Spinal cord (tissue), 10 donors: ENCODE measurements around the gene MRTFA. TPM values are rescaled to one million over a fixed set of nuclear protein-coding genes. Genes with fewer than 3 reads are reported as not detected.
"Not testable (repeated sequence)": the region's sequence is repeated elsewhere in the genome, so short reads cannot be mapped to it uniquely, and the experiment has no call there.

Experiments used
- DNase-seq, 6 donors: peaks; one replicate each; pipeline versions ENCODE4 v3.0.0 to v3.0.0-alpha.2; 2013 to 2015; ENCODE audit warnings: low spot score in 6 of 6, low read depth in 4 of 6
- H3K27ac ChIP-seq: one replicate; pipeline ENCODE4 v1.5.1; 2013; ENCODE audit warnings: low read depth, low read length, control low read depth
- H3K27me3 ChIP-seq: one replicate; pipeline ENCODE4 v1.6.1; 2013; ENCODE audit warnings: low read length; ENCODE audit not compliant: control insufficient read depth, insufficient read depth
- H3K36me3 ChIP-seq: one replicate; pipeline ENCODE4 v1.6.1; 2013; ENCODE audit warnings: low read length; ENCODE audit not compliant: control insufficient read depth, insufficient read depth
- H3K4me1 ChIP-seq: one replicate; pipeline ENCODE4 v1.6.1; 2013; ENCODE audit warnings: low read length; ENCODE audit not compliant: control insufficient read depth, insufficient read depth
- H3K4me3 ChIP-seq: one replicate; pipeline ENCODE4 v1.5.1; 2013; ENCODE audit warnings: low read depth, low read length, control low read depth
- H3K9me3 ChIP-seq: one replicate; pipeline ENCODE4 v1.6.1; 2013; ENCODE audit warnings: low read length; ENCODE audit not compliant: control insufficient read depth, insufficient read depth
- WGBS: methylation state at CpG from one replicate; pipeline ENCODE4 v1.1.5; 2013; ENCODE audit warnings: missing lambda C conversion rate; ENCODE audit not compliant: insufficient coverage; 5-methylcytosine and 5-hydroxymethylcytosine counted together
- polyA plus RNA-seq, 2 donors: library from polyadenylated mRNA; unstranded; fragments of 120-200 nt; gene quantifications; one replicate each; pipeline ENCODE4 v1.2.1, GENCODE V29; 2013; ENCODE audit not compliant: insufficient read length in 2 of 2
- total RNA-seq, 2 donors: library from RNA; depleted of rRNA in 1 of 2; stranded (reverse); fragments of 120-200 nt in 1 of 2; fragments of >200 nt in 1 of 2; gene quantifications; one replicate each; pipeline versions ENCODE4 v1.2.3 to v1.2.4, GENCODE V29; 2013 to 2014
- donor health status: healthy.

The MRTFA gene
- total and polyA plus RNA-seq, 4 donors = 19.2 to 42.0 (median 34.0) TPM

DNA sequence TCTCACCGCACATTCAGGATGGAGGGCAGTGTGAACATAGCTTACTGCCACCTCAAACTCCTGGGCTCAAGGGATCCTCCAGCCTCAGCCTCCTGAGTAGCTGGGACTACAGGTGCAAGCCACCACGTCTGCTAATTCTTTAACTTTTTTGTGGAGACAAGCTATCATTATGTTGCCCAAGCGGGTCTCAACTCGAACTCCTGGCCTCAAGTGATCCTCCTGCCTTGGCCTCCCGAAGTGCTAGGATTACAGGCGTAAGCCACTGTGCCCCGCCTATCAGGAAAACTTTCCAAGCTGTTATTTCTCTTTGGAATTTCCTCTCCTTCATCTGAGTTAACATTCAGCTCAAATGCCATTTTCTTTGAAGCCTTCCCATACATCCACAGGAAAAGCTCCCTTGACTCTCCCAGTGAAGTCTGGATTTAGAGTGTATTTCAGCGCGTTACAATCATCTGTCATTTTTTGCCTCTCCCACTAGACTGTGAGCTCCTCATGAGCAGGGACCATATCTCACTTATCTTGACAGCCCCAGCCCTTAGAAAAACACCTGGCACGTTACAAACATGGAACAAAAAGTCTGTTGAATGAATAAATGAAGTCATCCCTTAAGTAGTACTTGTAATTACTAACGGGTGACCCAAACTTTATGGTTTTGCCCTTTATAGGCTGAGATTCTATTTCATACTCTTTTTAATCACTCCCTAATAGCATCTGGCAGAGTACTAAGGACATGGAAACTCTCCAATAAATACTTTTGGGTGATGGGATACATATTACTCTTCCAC lies 2.2 kb downstream of the MRTFA start:
- peak overlapping the region; percentile 68 for H3K4me3 ChIP-seq
- 97% methylated on average over 5 of the region's 11 CpGs for WGBS
- no peaks in the 10 kb centered on the region for H3K9me3 ChIP-seq
- H3K36me3 ChIP-seq = no peaks in the 10 kb centered on the region
- H3K27me3 ChIP-seq = no peaks in the 10 kb centered on the region
- H3K4me1 ChIP-seq = peaks cover 15% of the 10 kb centered on the region
- H3K27ac ChIP-seq = no peak overlapping the region
- no peak for DNase-seq

DNA sequence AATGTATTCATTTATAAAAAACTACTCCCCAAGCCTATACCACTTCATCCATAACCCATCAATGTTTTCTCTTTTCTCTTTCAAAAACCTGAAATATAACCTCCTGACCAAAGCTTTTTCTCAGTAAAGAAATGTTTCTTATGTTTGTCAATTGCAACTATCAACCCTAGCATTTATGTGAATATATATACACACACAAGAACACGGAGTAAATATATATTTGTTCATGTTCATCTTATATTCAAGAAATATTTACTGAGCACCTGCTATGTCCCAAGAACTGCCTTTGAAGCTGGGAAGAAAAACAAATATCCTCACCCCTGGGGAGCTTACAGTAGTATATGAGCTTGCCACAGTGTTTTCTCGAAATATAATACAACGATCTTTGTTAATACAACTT lies 3.5 kb downstream of the MRTFA start:
- Histone ChIP-seq H3K36me3 (no peaks in the 10 kb centered on the region), H3K27me3 (no peaks in the 10 kb centered on the region), H3K27ac (no peak overlapping the region), H3K4me1 (peaks cover 14% of the 10 kb centered on the region), H3K4me3 (no peak overlapping the region), H3K9me3 (no peaks in the 10 kb centered on the region)
- no peak for DNase-seq
- no CpG with 5 or more reads among the region's 3 CpGs for WGBS

DNA sequence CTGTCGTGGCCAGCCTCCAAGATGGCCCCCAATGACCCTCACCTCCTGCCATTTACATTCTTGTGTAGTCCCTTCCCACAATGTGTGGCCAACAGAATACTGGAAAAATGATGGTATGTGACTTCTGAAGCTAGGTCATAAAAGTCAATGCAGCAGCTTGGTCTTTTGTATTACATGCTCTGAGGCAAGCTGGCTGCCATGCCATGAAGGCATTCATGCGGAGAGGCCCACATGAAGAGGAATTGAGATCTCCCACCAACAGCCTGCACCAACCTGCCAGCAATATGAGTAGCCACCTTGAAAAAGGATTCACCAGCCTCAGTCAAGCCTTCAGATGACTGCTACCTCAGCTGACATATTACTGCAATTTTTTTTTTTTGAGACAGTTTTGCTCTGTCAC lies 4.6 kb downstream of the MRTFA start:
- DNase-seq = no peak
- H3K9me3 ChIP-seq = no peaks in the 10 kb centered on the region
- H3K27ac ChIP-seq = no peak overlapping the region
- 86% methylated on average over 1 of the region's 2 CpGs for WGBS
- H3K4me3 ChIP-seq = no peak overlapping the region
- H3K27me3 ChIP-seq = no peaks in the 10 kb centered on the region
- H3K36me3 ChIP-seq = no peaks in the 10 kb centered on the region
- peaks cover 7% of the 10 kb centered on the region for H3K4me1 ChIP-seq

DNA sequence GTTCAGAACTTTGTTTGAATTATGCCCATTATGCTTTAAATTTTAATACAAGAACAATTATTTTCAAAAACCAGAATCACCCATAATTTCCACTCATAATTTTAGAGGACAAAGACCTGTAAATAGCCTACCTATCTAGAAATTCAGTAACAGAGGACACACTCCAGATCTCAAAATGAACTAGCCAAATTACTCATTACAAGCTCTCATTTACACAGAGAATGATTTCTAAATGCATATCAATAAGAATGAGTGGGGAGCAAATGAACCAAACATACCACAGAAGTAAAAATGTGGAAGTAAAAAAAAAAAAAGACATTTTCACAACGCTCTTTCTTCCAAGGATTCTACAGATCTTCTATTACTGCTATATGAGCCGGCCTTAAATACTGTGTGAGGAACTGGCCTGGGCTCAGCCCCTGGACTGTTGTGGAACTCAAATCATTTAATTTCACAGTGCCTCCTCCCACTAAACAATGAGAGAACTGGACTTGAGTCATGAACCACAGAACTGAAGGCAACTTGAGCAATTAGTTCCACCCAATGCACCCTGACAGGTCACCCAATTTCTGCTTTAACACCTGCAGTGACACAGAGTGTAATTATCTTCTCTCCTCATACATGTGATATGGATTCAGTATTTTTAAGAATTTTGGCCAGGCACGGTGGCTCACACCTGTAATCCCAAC lies 8.0 kb downstream of the MRTFA start:
- DNase-seq = no peak
- Histone ChIP-seq H3K27ac (no peak overlapping the region), H3K36me3 (no peaks in the 10 kb centered on the region), H3K4me1 (no peaks in the 10 kb centered on the region), H3K9me3 (no peaks in the 10 kb centered on the region), H3K27me3 (no peaks in the 10 kb centered on the region), H3K4me3 (no peak overlapping the region)
- 100% methylated on average over 1 of the region's 3 CpGs for WGBS

DNA sequence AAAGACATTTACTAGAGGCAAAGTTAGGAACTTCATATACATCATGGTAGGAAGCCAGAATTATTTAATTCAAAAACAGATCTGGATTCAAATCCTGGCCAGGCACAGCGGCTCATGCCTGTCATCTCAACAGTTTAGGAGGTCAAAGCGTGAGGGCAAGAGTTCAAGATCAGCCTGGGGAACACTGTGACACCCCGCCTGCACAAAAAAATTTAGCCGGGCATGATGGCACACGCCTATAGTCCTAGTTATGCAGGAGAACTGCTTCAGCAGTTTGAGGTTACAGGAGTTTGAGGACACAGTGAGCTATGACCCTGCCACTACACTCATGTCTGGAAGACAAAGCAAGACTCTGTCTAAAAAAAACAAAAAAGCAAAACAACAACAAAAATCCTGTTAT lies 8.9 kb downstream of the MRTFA start:
- no peak for DNase-seq
- WGBS = 96% methylated on average over 5 of the region's 5 CpGs
- no peak overlapping the region for H3K4me3 ChIP-seq
- no peaks in the 10 kb centered on the region for H3K4me1 ChIP-seq
- H3K36me3 ChIP-seq = no peaks in the 10 kb centered on the region
- H3K9me3 ChIP-seq = no peaks in the 10 kb centered on the region
- no peaks in the 10 kb centered on the region for H3K27me3 ChIP-seq
- H3K27ac ChIP-seq = no peak overlapping the region

DNA sequence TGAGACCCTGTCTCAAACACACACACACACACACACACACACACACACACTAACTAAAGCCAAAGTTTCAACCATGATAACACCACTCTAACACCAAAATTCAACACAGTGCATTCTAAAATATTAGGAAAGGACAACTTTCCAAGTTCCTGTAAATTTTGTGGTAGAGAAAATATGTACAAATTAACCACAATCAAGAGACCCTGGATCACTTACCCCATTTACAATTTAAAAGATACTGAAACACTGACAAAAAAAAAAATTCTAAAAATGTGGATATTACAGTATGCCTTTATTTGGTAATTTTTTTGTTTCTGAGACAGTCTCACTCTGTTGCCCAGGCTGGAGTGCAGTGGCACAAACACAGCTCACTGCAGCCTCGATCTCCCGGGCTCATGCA lies 9.7 kb downstream of the MRTFA start:
- Histone ChIP-seq H3K4me1 (no peaks in the 10 kb centered on the region), H3K27ac (no peak overlapping the region), H3K27me3 (no peaks in the 10 kb centered on the region), H3K9me3 (no peaks in the 10 kb centered on the region), H3K4me3 (no peak overlapping the region), H3K36me3 (no peaks in the 10 kb centered on the region)
- WGBS = 94% methylated on average over 2 of the region's 2 CpGs
- DNase-seq = no peak

DNA sequence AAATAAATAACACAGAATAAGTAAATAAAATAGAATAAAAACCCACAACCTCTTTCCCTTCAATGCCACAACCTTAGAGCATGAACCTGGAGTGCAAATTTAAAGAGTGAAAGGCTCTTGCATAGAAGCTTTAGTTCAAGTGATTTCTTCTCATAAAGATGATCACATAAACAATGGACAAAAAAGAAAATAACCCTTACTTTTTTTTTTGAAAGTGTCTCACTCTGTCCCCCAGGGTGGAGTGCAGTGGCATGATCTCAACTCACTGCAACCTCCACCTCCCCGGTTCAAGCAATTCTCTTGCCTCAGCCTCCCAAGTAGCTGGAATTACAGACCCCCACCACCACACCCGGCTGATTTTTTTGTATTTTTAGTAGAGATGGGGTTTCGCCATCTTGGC lies 10.7 kb downstream of the MRTFA start:
- H3K4me3 ChIP-seq, H3K4me1 ChIP-seq, H3K27ac ChIP-seq, H3K27me3 ChIP-seq, H3K36me3 ChIP-seq, DNase-seq, H3K9me3 ChIP-seq: not testable (repeated sequence)
- WGBS = 100% methylated on average over 1 of the region's 3 CpGs

DNA sequence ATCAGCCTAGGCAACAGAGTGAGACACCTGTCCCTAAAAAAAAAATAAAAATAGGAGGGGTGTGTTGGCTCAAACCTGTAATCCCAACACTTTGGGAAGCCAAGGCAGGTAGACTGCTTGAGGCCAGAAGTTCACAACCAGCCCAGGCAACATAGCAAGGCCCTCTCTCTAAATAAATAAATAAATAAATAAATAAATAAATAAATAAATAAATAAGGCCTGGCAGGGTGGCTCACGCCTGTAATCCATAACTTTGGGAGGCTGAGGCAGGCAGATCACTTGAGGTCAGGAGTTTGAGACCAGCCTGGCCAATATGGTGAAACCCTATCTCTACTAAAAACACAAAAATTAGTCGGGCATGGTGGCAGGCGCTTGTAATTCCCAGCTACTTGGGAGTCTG lies 11.2 kb downstream of the MRTFA start:
- H3K4me3 ChIP-seq, DNase-seq, H3K27ac ChIP-seq, H3K36me3 ChIP-seq, H3K9me3 ChIP-seq, H3K27me3 ChIP-seq, H3K4me1 ChIP-seq: not testable (repeated sequence)
- WGBS = 93% methylated on average over 3 of the region's 3 CpGs

DNA sequence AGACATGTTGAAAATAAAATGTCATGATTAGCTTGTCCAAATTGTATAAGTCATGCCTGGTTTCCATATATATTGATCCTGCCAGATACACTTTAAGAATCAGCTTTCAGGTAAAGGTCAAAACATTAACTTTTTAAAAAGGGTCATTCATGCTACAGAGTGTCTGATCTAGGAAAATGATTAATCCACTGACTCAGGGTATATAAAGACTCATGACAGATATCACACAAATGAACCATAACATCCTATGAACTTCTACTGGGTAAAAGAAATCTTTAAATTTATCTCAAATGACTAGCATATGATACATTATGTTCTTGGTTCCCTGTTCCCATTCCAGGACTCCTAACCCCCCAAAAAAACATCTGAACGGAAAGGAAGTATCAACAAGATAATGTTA lies 11.7 kb downstream of the MRTFA start:
- WGBS = no CpG with 5 or more reads among the region's 1 CpG

More for the DNA sequence above, 11.7 kb downstream of the MRTFA start:
- H3K27me3 ChIP-seq = no peaks in the 10 kb centered on the region
- DNase-seq = no peak
- no peaks in the 10 kb centered on the region for H3K4me1 ChIP-seq
- H3K9me3 ChIP-seq = peaks cover 8% of the 10 kb centered on the region
- no peak overlapping the region for H3K4me3 ChIP-seq
- H3K27ac ChIP-seq = no peak overlapping the region
- no peaks in the 10 kb centered on the region for H3K36me3 ChIP-seq
